H9 (cell line): ENCODE measurements around the gene FAS. TPM values are rescaled to one million over a fixed set of nuclear protein-coding genes. Genes with fewer than 3 reads are reported as not detected.

ENCODE experiments used
- DNase-seq: peaks from one replicate; pipeline ENCODE4 v3.0.0-alpha.2; 2017
- H2AFZ ChIP-seq: one replicate; pipeline ENCODE4 v1.6.1; 2013; ENCODE audit warnings: mild to moderate bottlenecking, low read length, control low read depth, moderate library complexity
- H2AK5ac ChIP-seq: 2 replicates; pipeline ENCODE4 v1.6.1; 2013; ENCODE audit warnings: low read length, control low read depth, mixed read lengths; ENCODE audit not compliant: insufficient read length
- H2BK120ac ChIP-seq: one replicate; pipeline ENCODE4 v1.6.1; 2013; ENCODE audit warnings: low read depth, mild to moderate bottlenecking, low read length, control low read depth, inconsistent platforms; ENCODE audit not compliant: poor library complexity, severe bottlenecking
- H2BK12ac ChIP-seq: 2 replicates; pipeline ENCODE4 v1.6.1; 2013; ENCODE audit warnings: low read length, control low read depth, mixed read lengths, low read depth; ENCODE audit not compliant: insufficient read length
- H2BK15ac ChIP-seq: 2 replicates; pipeline ENCODE4 v1.6.1; 2013; ENCODE audit warnings: low read depth, low read length, control low read depth
- H2BK20ac ChIP-seq: one replicate; pipeline ENCODE4 v1.6.1; 2013; ENCODE audit warnings: low read depth, mild to moderate bottlenecking, low read length, control low read depth, inconsistent platforms; ENCODE audit not compliant: poor library complexity, severe bottlenecking
- H2BK5ac ChIP-seq: 2 replicates; pipeline ENCODE4 v1.6.1; 2013; ENCODE audit warnings: low read length, control low read depth, mixed read lengths; ENCODE audit not compliant: insufficient read length
- H3K14ac ChIP-seq: 2 replicates; pipeline ENCODE4 v1.6.1; 2013; ENCODE audit warnings: low read length, control low read depth; ENCODE audit not compliant: insufficient read depth
- H3K18ac ChIP-seq: 2 replicates; pipeline ENCODE4 v1.6.1; 2013; ENCODE audit warnings: low read depth, mild to moderate bottlenecking, mixed read lengths, low read length, control low read depth; ENCODE audit not compliant: insufficient read length
- H3K23ac ChIP-seq: 2 replicates; pipeline ENCODE4 v1.6.1; 2013; ENCODE audit warnings: low read length, control low read depth, mixed read lengths, low read depth; ENCODE audit not compliant: insufficient read length
- H3K23me2 ChIP-seq: 2 replicates; pipeline ENCODE4 v1.6.1; 2013; ENCODE audit warnings: low read depth, mild to moderate bottlenecking, mixed read lengths, low read length, control low read depth; ENCODE audit not compliant: insufficient read length, poor library complexity, severe bottlenecking
- H3K27ac ChIP-seq: 2 replicates; pipeline ENCODE4 v1.5.1; 2013; ENCODE audit warnings: low read length, control low read depth, mixed read lengths, low read depth; ENCODE audit not compliant: insufficient read length
- H3K27me3 ChIP-seq: 2 replicates; pipeline ENCODE4 v1.6.1; 2013; ENCODE audit warnings: low read length, control low read depth, inconsistent platforms; ENCODE audit not compliant: insufficient read depth
- H3K4ac ChIP-seq: 2 replicates; pipeline ENCODE4 v1.6.1; 2013; ENCODE audit warnings: low read depth, mild to moderate bottlenecking, control low read depth, inconsistent platforms, low read length, moderate library complexity
- H3K4me1 ChIP-seq: 2 replicates; pipeline ENCODE4 v1.6.1; 2013; ENCODE audit warnings: low read length, control low read depth, inconsistent platforms; ENCODE audit not compliant: insufficient read depth
- H3K4me2 ChIP-seq: 2 replicates; pipeline ENCODE4 v1.6.1; 2013; ENCODE audit warnings: low read length, control low read depth, mixed read lengths; ENCODE audit not compliant: insufficient read length, insufficient read depth
- H3K56ac ChIP-seq: 2 replicates; pipeline ENCODE4 v1.6.1; 2013; ENCODE audit warnings: low read depth, mild to moderate bottlenecking, mixed read lengths, low read length, control low read depth; ENCODE audit not compliant: insufficient read length
- H3K79me1 ChIP-seq: 2 replicates; pipeline ENCODE4 v1.6.1; 2013; ENCODE audit warnings: low read depth, mild to moderate bottlenecking, moderate library complexity, low read length, control low read depth, inconsistent platforms; ENCODE audit not compliant: insufficient read depth, poor library complexity, severe bottlenecking
- H3K79me2 ChIP-seq: 2 replicates; pipeline ENCODE4 v1.6.1; 2013; ENCODE audit warnings: low read length, control low read depth, inconsistent platforms; ENCODE audit not compliant: insufficient read depth
- H3K9ac ChIP-seq: 2 replicates; pipeline ENCODE4 v1.6.1; 2013; ENCODE audit warnings: low read length, control low read depth, mixed read lengths; ENCODE audit not compliant: insufficient read length; ENCODE audit errors: extremely low read depth
- H3K9me3 ChIP-seq: one replicate; pipeline ENCODE4 v1.6.1; 2013; ENCODE audit warnings: low read depth, low read length, inconsistent platforms; ENCODE audit not compliant: control insufficient read depth
- H3T11ph ChIP-seq: one replicate; pipeline ENCODE4 v1.6.1; 2013; ENCODE audit warnings: mild to moderate bottlenecking, low read length, control low read depth, inconsistent platforms
- H4K20me1 ChIP-seq: one replicate; pipeline ENCODE4 v1.6.1; 2013; ENCODE audit not compliant: control insufficient read depth, insufficient read length, insufficient read depth
- H4K5ac ChIP-seq: 2 replicates; pipeline ENCODE4 v1.6.1; 2013; ENCODE audit warnings: low read depth, mild to moderate bottlenecking, mixed read lengths, low read length, control low read depth; ENCODE audit not compliant: insufficient read length
- H4K8ac ChIP-seq: replicated peaks from 2 replicates; pipeline ENCODE4 v1.6.1; 2013; ENCODE audit warnings: low read length, control low read depth, mixed read lengths, low read depth; ENCODE audit not compliant: insufficient read length
- H4K91ac ChIP-seq: 2 replicates; pipeline ENCODE4 v1.6.1; 2013; ENCODE audit warnings: low read depth, mild to moderate bottlenecking, moderate library complexity, mixed read lengths, low read length, control low read depth; ENCODE audit not compliant: insufficient read length
- H3K27ac Mint-ChIP-seq, 3 experiments: 2 replicates in 2 of 3; 3 replicates in 1 of 3; pipeline ENCODE4 v1.8.0; 2020 to 2021; ENCODE audit warnings: mixed read lengths in 3 of 3, mild to moderate bottlenecking in 1 of 3, moderate library complexity in 1 of 3
- H3K27me3 Mint-ChIP-seq: 2 replicates; pipeline ENCODE4 v1.8.0; 2021; ENCODE audit warnings: low read depth, mild to moderate bottlenecking, moderate library complexity, mixed read lengths
- H3K36me3 Mint-ChIP-seq, 3 experiments: 2 replicates in 2 of 3; 3 replicates in 1 of 3; pipeline ENCODE4 v1.8.0; 2020 to 2021; ENCODE audit warnings: low read depth in 3 of 3, mixed read lengths in 3 of 3; ENCODE audit not compliant: insufficient read depth in 1 of 3
- H3K4me1 Mint-ChIP-seq, 2 experiments: 2 replicates each; pipeline ENCODE4 v1.8.0; 2020; ENCODE audit warnings: mixed read lengths in 2 of 2
- H3K4me3 Mint-ChIP-seq, 2 experiments: 2 replicates in 1 of 2; 3 replicates in 1 of 2; pipeline ENCODE4 v1.8.0; 2020 to 2021; ENCODE audit warnings: mild to moderate bottlenecking in 2 of 2, mixed read lengths in 2 of 2, moderate library complexity in 1 of 2
- H3K9me3 Mint-ChIP-seq, 2 experiments: 2 replicates in 1 of 2; 3 replicates in 1 of 2; pipeline ENCODE4 v1.8.0; 2020; ENCODE audit warnings: mild to moderate bottlenecking in 2 of 2, mixed read lengths in 2 of 2, moderate library complexity in 1 of 2
- WGBS: extraction: QIAGEN DNeasy Blood & Tissue Kit; methylation state at CpG from one replicate; pipeline ENCODE4 v1.1.7; 2013; ENCODE audit warnings: missing lambda C conversion rate, low lambda C conversion rate, mixed read lengths; ENCODE audit not compliant: insufficient read length; ENCODE audit errors: extremely low coverage; 5-methylcytosine and 5-hydroxymethylcytosine counted together
- total RNA-seq: library from RNA; stranded (reverse); gene quantifications from 2 replicates; pipeline ENCODE4 v1.2.1, GENCODE V29; 2021
- TF ChIP-seq, protein P1 (sequence below): fragments of 200-600 bp; sonication (generic); conservative IDR thresholded peaks from 3 replicates; pipeline ENCODE4 v1.8.0; 2021; ENCODE audit warnings: antibody characterized with exemption, mild to moderate bottlenecking

Gene FAS
- total RNA-seq, 1 experiment from 2014 or later, result 3.0 TPM

GRCh38 chr10:89062861-89063260 is 72.3 kb downstream of the FAS start:
- Mint-ChIP-seq H3K27ac (no peak overlapping the region), H3K4me1 (peaks cover 5 to 8% of the 10 kb centered on the region in 2 experiments; a peak in 2 of 4 replicates), H3K36me3 (no peaks in the 10 kb centered on the region), H3K9me3 (no peaks in the 10 kb centered on the region), H3K27me3 (no peaks in the 10 kb centered on the region), H3K4me3 (no peak overlapping the region)
- Histone ChIP-seq H4K91ac (no peak overlapping the region), H3K9me3 (no peaks in the 10 kb centered on the region), H3K23ac (no peak overlapping the region), H3K9ac (no peak overlapping the region), H3K27ac (no peak overlapping the region), H3K4me2 (no peak overlapping the region), H2BK15ac (no peak overlapping the region), H3K23me2 (no peaks in the 10 kb centered on the region), H3K4ac (no peak overlapping the region), H3K14ac (no peak overlapping the region), H3K18ac (no peak overlapping the region), H3T11ph (no peak overlapping the region), H4K20me1 (no peaks in the 10 kb centered on the region), H2AK5ac (no peak overlapping the region), H2BK5ac (no peak overlapping the region), H4K8ac (no peak overlapping the region), H2BK12ac (no peak overlapping the region), H3K56ac (no peak overlapping the region), H3K27me3 (no peaks in the 10 kb centered on the region), H2AFZ (no peak overlapping the region), H3K79me2 (no peaks in the 10 kb centered on the region), H2BK120ac (no peak overlapping the region), H3K4me1 (no peaks in the 10 kb centered on the region), H2BK20ac (no peak overlapping the region), H3K79me1 (no peaks in the 10 kb centered on the region), H4K5ac (no peak overlapping the region)
- WGBS, result no CpG with 5 or more reads among the region's 1 CpG
- no peak for DNase-seq
- TF ChIP-seq, protein P1, sequence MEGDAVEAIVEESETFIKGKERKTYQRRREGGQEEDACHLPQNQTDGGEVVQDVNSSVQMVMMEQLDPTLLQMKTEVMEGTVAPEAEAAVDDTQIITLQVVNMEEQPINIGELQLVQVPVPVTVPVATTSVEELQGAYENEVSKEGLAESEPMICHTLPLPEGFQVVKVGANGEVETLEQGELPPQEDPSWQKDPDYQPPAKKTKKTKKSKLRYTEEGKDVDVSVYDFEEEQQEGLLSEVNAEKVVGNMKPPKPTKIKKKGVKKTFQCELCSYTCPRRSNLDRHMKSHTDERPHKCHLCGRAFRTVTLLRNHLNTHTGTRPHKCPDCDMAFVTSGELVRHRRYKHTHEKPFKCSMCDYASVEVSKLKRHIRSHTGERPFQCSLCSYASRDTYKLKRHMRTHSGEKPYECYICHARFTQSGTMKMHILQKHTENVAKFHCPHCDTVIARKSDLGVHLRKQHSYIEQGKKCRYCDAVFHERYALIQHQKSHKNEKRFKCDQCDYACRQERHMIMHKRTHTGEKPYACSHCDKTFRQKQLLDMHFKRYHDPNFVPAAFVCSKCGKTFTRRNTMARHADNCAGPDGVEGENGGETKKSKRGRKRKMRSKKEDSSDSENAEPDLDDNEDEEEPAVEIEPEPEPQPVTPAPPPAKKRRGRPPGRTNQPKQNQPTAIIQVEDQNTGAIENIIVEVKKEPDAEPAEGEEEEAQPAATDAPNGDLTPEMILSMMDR, result no peak
